NT2/D1 (cell line): ENCODE results near the gene DGCR6L.
"Not testable (repeated sequence)": the region's sequence is repeated elsewhere in the genome, so short reads cannot be mapped to it uniquely, and the experiment has no call there.

Experiments used
- DNase-seq: peaks from one replicate; pipeline ENCODE4 v3.0.0-alpha.2; 2011; ENCODE audit warnings: low read depth, low spot score
- H3K27me3 ChIP-seq: 2 replicates; pipeline ENCODE4 v1.6.0; 2011; ENCODE audit warnings: mild to moderate bottlenecking; ENCODE audit not compliant: insufficient read length, insufficient read depth
- H3K36me3 ChIP-seq: 2 replicates; pipeline ENCODE4 v1.6.1; 2011; ENCODE audit warnings: mild to moderate bottlenecking, low read length, mixed read lengths; ENCODE audit not compliant: insufficient read depth, insufficient read length
- H3K4me1 ChIP-seq: 2 replicates; pipeline ENCODE4 v1.5.1; 2011; ENCODE audit not compliant: insufficient read depth, insufficient read length
- H3K4me3 ChIP-seq: 2 replicates; pipeline ENCODE4 v1.5.1; 2011; ENCODE audit warnings: low read depth; ENCODE audit not compliant: insufficient read length
- H3K9ac ChIP-seq: 2 replicates; pipeline ENCODE4 v1.6.0; 2011; ENCODE audit warnings: low read depth; ENCODE audit not compliant: insufficient read length
- H3K9me3 ChIP-seq: 2 replicates; pipeline ENCODE4 v1.5.1; 2011; ENCODE audit warnings: mild to moderate bottlenecking, low read length; ENCODE audit not compliant: insufficient read depth
- SUZ12 ChIP-seq: IDR thresholded peaks from 2 replicates; pipeline ENCODE4 v1.6.1; 2011; ENCODE audit not compliant: insufficient read length, insufficient read depth; ENCODE audit errors: extremely low read depth
- YY1 ChIP-seq: IDR thresholded peaks from 2 replicates; pipeline ENCODE4 v1.6.1; 2011; ENCODE audit not compliant: insufficient read length, insufficient read depth
- ZNF274 ChIP-seq: IDR thresholded peaks from 2 replicates; pipeline ENCODE4 v1.6.1; 2011; ENCODE audit warnings: mild to moderate bottlenecking, low read depth, low read length

Gene DGCR6L

GRCh38 chr22:20316217-20316843, 3.5 kb downstream of the DGCR6L start:
- no peaks in the 10 kb centered on the region for H3K27me3 ChIP-seq
- H3K9ac ChIP-seq = peak overlapping the region; percentile 42
- no peak for TF ChIP-seq SUZ12
- no peak for TF ChIP-seq ZNF274
- no peak for TF ChIP-seq YY1
- no peaks in the 10 kb centered on the region for H3K9me3 ChIP-seq
- no peak overlapping the region for H3K4me3 ChIP-seq
- no peak for DNase-seq
- H3K4me1 ChIP-seq = peaks cover 11% of the 10 kb centered on the region
- peaks cover 5% of the 10 kb centered on the region for H3K36me3 ChIP-seq

GRCh38 chr22:20315337-20316216, 4.3 kb downstream of the DGCR6L start:
- no peak for DNase-seq
- H3K4me1 ChIP-seq = peaks cover 11% of the 10 kb centered on the region
- TF ChIP-seq ZNF274 (no peak), YY1 (no peak), SUZ12 (no peak)

GRCh38 chr22:20314741-20315336, 5.0 kb downstream of the DGCR6L start:
- H3K4me1 ChIP-seq = peaks cover 11% of the 10 kb centered on the region
- H3K9ac ChIP-seq, H3K9me3 ChIP-seq, DNase-seq, H3K27me3 ChIP-seq, H3K4me3 ChIP-seq, H3K36me3 ChIP-seq: not testable (repeated sequence)

More at GRCh38 chr22:20315337-20316216, 4.3 kb downstream of the DGCR6L start:
- H3K27me3 ChIP-seq = no peaks in the 10 kb centered on the region
- H3K9ac ChIP-seq = no peak overlapping the region
- H3K36me3 ChIP-seq = peaks cover 5% of the 10 kb centered on the region
- no peak overlapping the region for H3K4me3 ChIP-seq
- H3K9me3 ChIP-seq = no peaks in the 10 kb centered on the region

- not testable (repeated sequence) for H3K9ac ChIP-seq, DNase-seq, H3K36me3 ChIP-seq, H3K27me3 ChIP-seq, H3K4me3 ChIP-seq, H3K9me3 ChIP-seq
- peaks cover 11% of the 10 kb centered on the region for H3K4me1 ChIP-seq
Measured at GRCh38 chr22:20314206-20314605, 5.7 kb downstream of the DGCR6L start.

- DNase-seq, H3K4me1 ChIP-seq: not testable (repeated sequence)
Measured at GRCh38 chr22:20313306-20314077, 6.4 kb downstream of the DGCR6L start.

GRCh38 chr22:20312396-20313191, 7.3 kb downstream of the DGCR6L start:
- DNase-seq = no peak
- H3K9ac ChIP-seq = no peak overlapping the region

More at GRCh38 chr22:20313306-20314077, 6.4 kb downstream of the DGCR6L start:
- H3K36me3 ChIP-seq, H3K9me3 ChIP-seq, H3K27me3 ChIP-seq, H3K9ac ChIP-seq, H3K4me3 ChIP-seq: not testable (repeated sequence)

GRCh38 chr22:20311249-20312062, 8.4 kb downstream of the DGCR6L start:
- not testable (repeated sequence) for H3K36me3 ChIP-seq, H3K27me3 ChIP-seq, H3K4me1 ChIP-seq, H3K4me3 ChIP-seq, H3K9ac ChIP-seq, DNase-seq, H3K9me3 ChIP-seq

More at GRCh38 chr22:20312396-20313191, 7.3 kb downstream of the DGCR6L start:
- Histone ChIP-seq H3K4me3 (no peak overlapping the region), H3K9me3 (no peaks in the 10 kb centered on the region), H3K27me3 (no peaks in the 10 kb centered on the region), H3K36me3 (peaks cover 5% of the 10 kb centered on the region), H3K4me1 (peaks cover 9% of the 10 kb centered on the region)
- TF ChIP-seq SUZ12 (no peak), YY1 (no peak), ZNF274 (no peak)

GRCh38 chr22:20310773-20311172, 9.1 kb downstream of the DGCR6L start:
- not testable (repeated sequence) for H3K4me3 ChIP-seq, DNase-seq, H3K4me1 ChIP-seq, H3K9ac ChIP-seq, H3K27me3 ChIP-seq, H3K36me3 ChIP-seq, H3K9me3 ChIP-seq

- H3K4me3 ChIP-seq, H3K9ac ChIP-seq, H3K27me3 ChIP-seq, H3K36me3 ChIP-seq, DNase-seq, H3K9me3 ChIP-seq, H3K4me1 ChIP-seq: not testable (repeated sequence)
Measured at GRCh38 chr22:20310180-20310579, 9.7 kb downstream of the DGCR6L start.
